Naive thymus-derived CD4-positive, alpha-beta T cell (primary cell): ENCODE measurements around the gene SPRY4. TPM values are rescaled to one million over a fixed set of nuclear protein-coding genes. Genes with fewer than 3 reads are reported as not detected.
A peak's percentile ranks its signal among the peaks of the same experiment; 100 is the strongest.

Experiments used
- ATAC-seq: fragments of 150-1000 bp; cut with Tn5 transposase; 2 replicates; pipeline ENCODE4 v1.10.0; 2021; ENCODE audit warnings: mild to moderate bottlenecking, moderate library complexity
- CTCF ChIA-PET: fragments of 350-600 bp; sonication (Branson Sonifier 250); formaldehyde crosslinking; loops from one replicate; lab custom pipeline; 2021; ENCODE audit warnings: antibody characterized with exemption; lab: Charles Lee
- POLR2A ChIA-PET: fragments of 350-600 bp; sonication (Branson Sonifier 250); formaldehyde crosslinking; loops from one replicate; lab custom pipeline; 2021; ENCODE audit warnings: antibody characterized with exemption, inconsistent platforms; lab: Charles Lee
- DNase-seq, 9 donors: peaks; one replicate each; pipeline versions ENCODE4 v3.0.0 to v3.0.0-alpha.2; 2020 to 2022; ENCODE audit warnings: mixed read lengths in 1 of 9
- H3K27ac ChIP-seq: one replicate; pipeline ENCODE4 v1.7.0; 2013; ENCODE audit warnings: mild to moderate bottlenecking, low read depth, low read length, moderate library complexity
- H3K27me3 ChIP-seq, 2 donors: one replicate each; pipeline ENCODE4 v1.7.0; 2013; ENCODE audit warnings: low read length in 2 of 2, mild to moderate bottlenecking in 2 of 2, moderate library complexity in 2 of 2; ENCODE audit not compliant: control insufficient read depth in 2 of 2, insufficient read depth in 2 of 2
- H3K36me3 ChIP-seq, 3 experiments: 1 replicate in 2 of 3; 2 replicates in 1 of 3; pipeline ENCODE4 v1.7.0; 2013; ENCODE audit warnings: low read length in 3 of 3, mild to moderate bottlenecking in 3 of 3, moderate library complexity in 1 of 3; ENCODE audit not compliant: insufficient read depth in 3 of 3, control insufficient read depth in 2 of 3
- H3K4me1 ChIP-seq, 2 donors: one replicate each; pipeline ENCODE4 v1.7.0; 2013; ENCODE audit warnings: low read length in 2 of 2, mild to moderate bottlenecking in 2 of 2, moderate library complexity in 1 of 2; ENCODE audit not compliant: control insufficient read depth in 2 of 2, insufficient read depth in 2 of 2
- H3K4me3 ChIP-seq: 2 replicates; pipeline ENCODE4 v1.7.0; 2013; ENCODE audit warnings: mild to moderate bottlenecking, low read length
- H3K9me3 ChIP-seq, 3 experiments: 1 replicate in 2 of 3; 2 replicates in 1 of 3; pipeline ENCODE4 v1.7.0; 2013; ENCODE audit warnings: low read length in 3 of 3; ENCODE audit not compliant: control insufficient read depth in 2 of 3
- H3K27ac Mint-ChIP-seq, 9 donors: one replicate each; pipeline ENCODE4 v1.8.0; 2020 to 2022; ENCODE audit warnings: mixed read lengths in 9 of 9, mild to moderate bottlenecking in 8 of 9, moderate library complexity in 5 of 9, inconsistent platforms in 2 of 9
- H3K27me3 Mint-ChIP-seq, 5 donors: one replicate each; pipeline ENCODE4 v1.8.0; 2021 to 2022; ENCODE audit warnings: mixed read lengths in 5 of 5, mild to moderate bottlenecking in 1 of 5
- H3K36me3 Mint-ChIP-seq, 5 donors: one replicate each; pipeline ENCODE4 v1.8.0; 2020 to 2022; ENCODE audit warnings: mixed read lengths in 5 of 5, mild to moderate bottlenecking in 3 of 5, inconsistent platforms in 1 of 5
- H3K4me1 Mint-ChIP-seq, 7 donors: one replicate each; pipeline ENCODE4 v1.8.0; 2020 to 2022; ENCODE audit warnings: mixed read lengths in 7 of 7, mild to moderate bottlenecking in 3 of 7, inconsistent platforms in 1 of 7
- H3K4me3 Mint-ChIP-seq, 10 donors: one replicate each; pipeline ENCODE4 v1.8.0; 2020 to 2022; ENCODE audit warnings: mild to moderate bottlenecking in 10 of 10, mixed read lengths in 10 of 10, moderate library complexity in 6 of 10, inconsistent platforms in 2 of 10
- H3K9me3 Mint-ChIP-seq, 11 donors: one replicate each; pipeline ENCODE4 v1.8.0; 2020 to 2022; ENCODE audit warnings: mixed read lengths in 11 of 11, mild to moderate bottlenecking in 4 of 11, inconsistent platforms in 1 of 11, moderate library complexity in 1 of 11
- intact Hi-C, 2 donors: fragments of 100-400 bp; cut with micrococcal nuclease; formaldehyde crosslinking; loops; one replicate each; pipeline ENCODE4 v1.15.1; 2023
- polyA plus RNA-seq, 2 donors: library from polyadenylated mRNA; unstranded; fragments of 300-500 nt; fragmentation: Illumina TruSeq; gene quantifications; one replicate each; pipeline ENCODE4 v1.2.3, GENCODE V29; 2021
- total RNA-seq, 6 experiments: library from RNA in 5 of 6; stranded (reverse) in 5 of 6; gene quantifications; 1 replicate in 5 of 6; 2 replicates in 1 of 6; pipeline ENCODE4 v1.2.3 and lab custom pipeline; 2021 to 2026

Gene SPRY4
- total and polyA plus RNA-seq, 7 experiments from 2014 or later = 0.08 to 0.34 (median 0.11) TPM; not detected in 4

DNA sequence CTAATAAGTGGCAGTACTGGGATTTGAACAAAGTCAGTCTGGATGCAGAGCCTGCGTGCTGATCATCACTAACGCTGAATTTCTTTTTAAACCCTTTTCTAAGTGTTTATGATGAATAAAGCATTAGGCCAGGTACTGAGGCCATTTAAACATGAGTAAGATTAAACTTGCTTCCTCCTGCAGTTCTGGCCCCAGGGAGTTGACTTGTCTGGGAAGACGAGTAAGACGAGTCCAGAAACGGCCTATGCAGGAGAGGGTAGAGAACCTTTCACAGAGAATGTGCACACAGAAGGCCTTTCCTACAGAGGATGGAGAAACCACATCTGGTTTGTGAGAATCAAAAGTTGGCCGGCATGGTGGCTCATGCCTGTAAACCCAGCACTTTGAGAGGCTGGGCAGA, 42.9 kb downstream of the SPRY4 start:
- no peak overlapping the region for H3K4me3 ChIP-seq
- no peak for DNase-seq
- intact Hi-C loops = no loop called here
- POLR2A ChIA-PET = no interaction called here
- CTCF ChIA-PET = no interaction called here
- Mint-ChIP-seq H3K27me3 (peaks cover 0 to 5% (median 0%) of the 10 kb centered on the region in 5 donors), H3K4me3 (no peak overlapping the region), H3K27ac (peak overlapping the region in 1 of 9 donors; percentile 31), H3K4me1 (peaks cover 0 to 3% (median 0%) of the 10 kb centered on the region in 7 donors), H3K36me3 (no peaks in the 10 kb centered on the region), H3K9me3 (no peaks in the 10 kb centered on the region)
- no peak overlapping the region for H3K27ac ChIP-seq
- no peaks in the 10 kb centered on the region for H3K9me3 ChIP-seq
- no peaks in the 10 kb centered on the region for H3K36me3 ChIP-seq
- H3K27me3 ChIP-seq = no peaks in the 10 kb centered on the region
- H3K4me1 ChIP-seq = no peaks in the 10 kb centered on the region
- no peak for ATAC-seq

DNA sequence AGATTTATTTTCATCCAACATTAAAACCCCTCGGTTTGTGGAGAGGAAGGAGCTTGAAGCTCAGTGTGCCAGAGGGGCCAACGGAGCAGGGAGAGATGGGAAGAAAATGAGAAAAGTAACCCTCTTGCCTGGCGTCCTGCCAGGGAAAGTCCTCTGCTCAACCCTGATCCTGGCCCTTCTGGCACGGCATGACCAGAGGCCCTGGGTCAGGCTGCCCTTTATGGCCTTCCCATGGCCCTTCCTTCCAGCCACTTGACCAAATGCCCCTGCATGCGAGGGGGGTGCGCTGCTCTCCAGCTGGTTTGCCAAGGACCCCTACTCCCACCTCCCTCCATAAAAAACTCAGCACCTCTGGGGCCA, 43.8 kb downstream of the SPRY4 start:
- ChIA-PET POLR2A (no interaction called here), CTCF (no interaction called here)
- H3K4me1 ChIP-seq = no peaks in the 10 kb centered on the region
- Mint-ChIP-seq H3K27me3 (peaks cover 0 to 5% (median 0%) of the 10 kb centered on the region in 5 donors), H3K9me3 (no peaks in the 10 kb centered on the region), H3K27ac (no peak overlapping the region), H3K36me3 (no peaks in the 10 kb centered on the region), H3K4me3 (no peak overlapping the region), H3K4me1 (peaks cover 0 to 3% (median 0%) of the 10 kb centered on the region in 7 donors)
- H3K36me3 ChIP-seq = no peaks in the 10 kb centered on the region
- H3K9me3 ChIP-seq = no peaks in the 10 kb centered on the region
- intact Hi-C loops = no loop called here
- H3K4me3 ChIP-seq = no peak overlapping the region
- H3K27ac ChIP-seq = no peak overlapping the region
- DNase-seq (no peak), ATAC-seq (no peak)
- no peaks in the 10 kb centered on the region for H3K27me3 ChIP-seq

DNA sequence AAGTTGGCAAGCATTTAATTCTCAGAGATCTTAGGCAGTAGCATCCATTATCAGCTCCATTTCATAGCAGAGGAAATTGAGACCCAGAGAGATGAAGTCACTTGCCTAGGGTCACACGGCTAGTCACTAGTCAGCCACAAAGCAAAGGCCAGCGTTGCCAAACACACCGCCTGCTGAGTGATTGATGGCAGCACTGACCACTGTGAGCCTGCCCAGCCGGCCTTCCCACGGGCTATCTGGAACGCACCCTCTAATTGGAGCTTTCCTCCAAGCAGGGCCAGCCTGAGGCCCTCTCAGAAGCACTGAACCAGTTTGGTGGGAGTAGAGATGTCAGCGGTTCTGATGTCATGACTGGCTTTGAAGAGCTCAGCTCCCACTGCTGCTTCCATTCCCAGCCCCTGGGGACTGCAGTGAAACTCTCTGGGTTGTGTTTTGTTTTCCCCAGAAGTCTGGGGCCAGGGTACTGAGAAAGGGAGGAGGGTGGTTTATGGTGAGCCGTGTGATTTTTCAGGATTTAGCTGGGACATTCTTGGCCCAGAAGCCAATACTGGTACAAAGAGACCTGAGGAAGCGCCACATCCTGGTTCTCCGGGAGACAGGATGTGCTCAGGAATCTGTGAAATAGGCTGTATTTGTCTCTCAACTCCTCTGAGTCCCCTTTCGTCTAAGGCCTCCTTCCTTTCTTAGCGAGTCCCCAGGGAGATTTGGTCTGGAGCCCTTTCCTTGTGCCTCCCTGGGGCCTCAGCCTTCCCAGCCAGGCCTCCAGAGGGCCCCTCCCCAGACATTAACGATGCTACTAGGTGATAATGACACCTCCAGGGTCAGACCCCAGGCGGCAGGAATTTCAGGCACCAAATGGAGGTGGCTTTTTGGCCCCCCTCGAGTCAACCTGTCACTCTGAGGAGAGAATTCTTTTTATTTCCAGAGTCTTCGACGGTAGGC, 44.5 kb downstream of the SPRY4 start:
- Mint-ChIP-seq H3K27ac (no peak overlapping the region), H3K36me3 (no peaks in the 10 kb centered on the region), H3K4me3 (no peak overlapping the region), H3K9me3 (no peaks in the 10 kb centered on the region), H3K27me3 (peaks cover 0 to 5% (median 0%) of the 10 kb centered on the region in 5 donors), H3K4me1 (peaks cover 0 to 3% (median 0%) of the 10 kb centered on the region in 7 donors)
- ChIA-PET POLR2A (no interaction called here), CTCF (no interaction called here)
- no peaks in the 10 kb centered on the region for H3K36me3 ChIP-seq
- H3K9me3 ChIP-seq = no peaks in the 10 kb centered on the region
- H3K27me3 ChIP-seq = no peaks in the 10 kb centered on the region
- no peak for DNase-seq
- no peak overlapping the region for H3K4me3 ChIP-seq
- no peaks in the 10 kb centered on the region for H3K4me1 ChIP-seq
- no peak overlapping the region for H3K27ac ChIP-seq
- no peak for ATAC-seq
- intact Hi-C loops = no loop called here

DNA sequence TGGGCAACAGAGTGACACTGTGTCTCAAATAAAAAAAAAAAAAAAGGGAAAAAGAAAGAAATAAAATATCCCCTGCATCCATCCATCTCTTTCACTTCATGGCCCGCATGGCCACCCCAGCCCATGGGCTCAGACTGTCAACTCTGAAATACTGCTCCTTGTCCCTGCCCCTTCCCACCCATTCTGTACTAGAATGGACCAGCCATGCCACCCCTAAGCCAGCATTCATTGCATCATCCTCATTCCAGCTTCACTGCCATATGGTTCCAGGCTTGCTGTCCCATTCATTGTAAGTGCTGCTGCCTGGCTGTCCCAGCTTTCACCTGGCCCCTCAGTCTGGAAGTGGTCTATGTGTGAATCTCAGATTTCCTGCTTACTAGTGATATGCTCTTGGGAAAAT, 46.2 kb downstream of the SPRY4 start:
- Mint-ChIP-seq H3K4me1 (peaks cover 0 to 3% (median 0%) of the 10 kb centered on the region in 7 donors), H3K27me3 (peaks cover 0 to 5% (median 0%) of the 10 kb centered on the region in 5 donors), H3K36me3 (no peaks in the 10 kb centered on the region), H3K27ac (no peak overlapping the region), H3K9me3 (no peaks in the 10 kb centered on the region), H3K4me3 (no peak overlapping the region)
- H3K36me3 ChIP-seq = no peaks in the 10 kb centered on the region
- no peaks in the 10 kb centered on the region for H3K9me3 ChIP-seq
- H3K27ac ChIP-seq = no peak overlapping the region
- no peak overlapping the region for H3K4me3 ChIP-seq
- H3K4me1 ChIP-seq = no peaks in the 10 kb centered on the region
- ChIA-PET POLR2A (no interaction called here), CTCF (no interaction called here)
- intact Hi-C loops = no loop called here
- H3K27me3 ChIP-seq = no peaks in the 10 kb centered on the region
- DNase-seq = no peak
- ATAC-seq = no peak

DNA sequence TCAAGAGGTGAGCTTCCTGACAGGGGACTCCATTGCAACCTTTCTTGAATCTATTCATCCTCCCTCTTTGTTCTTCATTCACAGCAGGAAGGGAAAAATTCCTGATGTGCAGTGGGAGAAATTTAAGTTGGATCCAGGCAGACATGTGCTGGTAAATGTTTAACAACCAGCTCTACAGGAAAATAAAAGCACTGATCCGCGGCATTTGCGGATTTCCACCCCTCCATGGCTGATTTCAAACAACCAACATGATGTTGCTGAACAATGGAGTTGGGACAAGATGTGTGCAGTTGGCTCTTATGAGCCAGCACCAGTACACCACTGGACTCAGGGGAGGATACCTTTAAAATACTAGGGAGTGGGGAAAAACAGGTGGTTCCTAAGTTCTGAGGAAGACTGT, 47.0 kb downstream of the SPRY4 start:
- no peaks in the 10 kb centered on the region for H3K9me3 Mint-ChIP-seq
- H3K4me1 Mint-ChIP-seq = peaks cover 0 to 1% (median 0%) of the 10 kb centered on the region in 7 donors
- Histone ChIP-seq H3K4me3 (no peak overlapping the region), H3K36me3 (no peaks in the 10 kb centered on the region), H3K9me3 (no peaks in the 10 kb centered on the region), H3K27me3 (no peaks in the 10 kb centered on the region), H3K27ac (no peak overlapping the region), H3K4me1 (no peaks in the 10 kb centered on the region)
- no peak for ATAC-seq
- H3K27me3 Mint-ChIP-seq = peaks cover 0 to 5% (median 0%) of the 10 kb centered on the region in 5 donors
- H3K27ac Mint-ChIP-seq = no peak overlapping the region
- H3K36me3 Mint-ChIP-seq = no peaks in the 10 kb centered on the region
- CTCF ChIA-PET = no interaction called here
- intact Hi-C loops = no loop called here
- H3K4me3 Mint-ChIP-seq = no peak overlapping the region
- DNase-seq = no peak
- POLR2A ChIA-PET = interaction anchor here (0.8 kb wide), 1 partner anchor 1263 kb away, joined by 3 read pairs; no protein-coding TSS in a partner anchor

DNA sequence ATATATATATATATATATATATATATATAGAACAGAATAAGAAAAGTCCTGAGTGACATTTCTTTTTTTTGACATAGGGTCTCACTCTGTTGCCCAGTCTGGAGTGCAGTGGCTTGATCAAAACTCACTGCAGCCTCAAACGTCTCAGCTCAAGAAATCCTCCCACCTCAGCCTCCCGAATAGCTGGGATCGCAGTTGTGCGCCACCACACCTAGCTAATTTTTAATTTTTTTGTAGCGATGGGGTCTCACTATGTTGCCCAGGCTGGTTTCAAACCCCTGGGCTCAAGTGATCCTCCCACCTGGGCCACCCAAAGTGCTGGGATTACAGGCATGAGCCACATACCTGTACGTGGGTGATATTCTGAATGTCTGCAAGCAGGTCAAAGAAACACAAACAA, 48.3 kb downstream of the SPRY4 start:
- H3K4me3 ChIP-seq = no peak overlapping the region
- peaks cover 0 to 5% (median 0%) of the 10 kb centered on the region in 5 donors for H3K27me3 Mint-ChIP-seq
- no peaks in the 10 kb centered on the region for H3K27me3 ChIP-seq
- ATAC-seq = no peak
- no peaks in the 10 kb centered on the region for H3K9me3 ChIP-seq
- POLR2A ChIA-PET = no interaction called here
- no peaks in the 10 kb centered on the region for H3K36me3 ChIP-seq
- H3K4me1 ChIP-seq = no peaks in the 10 kb centered on the region
- DNase-seq = no peak
- no peak overlapping the region for H3K27ac ChIP-seq
- intact Hi-C loops = no loop called here
- peaks cover 0 to under 1% (median 0%) of the 10 kb centered on the region in 7 donors for H3K4me1 Mint-ChIP-seq
- no peaks in the 10 kb centered on the region for H3K36me3 Mint-ChIP-seq
- no peak overlapping the region for H3K4me3 Mint-ChIP-seq
- H3K9me3 Mint-ChIP-seq = no peaks in the 10 kb centered on the region
- CTCF ChIA-PET = interaction anchor here (0.6 kb wide), 1 partner anchor 585 kb away, joined by 4 read pairs; no protein-coding TSS in a partner anchor
- H3K27ac Mint-ChIP-seq = no peak overlapping the region

DNA sequence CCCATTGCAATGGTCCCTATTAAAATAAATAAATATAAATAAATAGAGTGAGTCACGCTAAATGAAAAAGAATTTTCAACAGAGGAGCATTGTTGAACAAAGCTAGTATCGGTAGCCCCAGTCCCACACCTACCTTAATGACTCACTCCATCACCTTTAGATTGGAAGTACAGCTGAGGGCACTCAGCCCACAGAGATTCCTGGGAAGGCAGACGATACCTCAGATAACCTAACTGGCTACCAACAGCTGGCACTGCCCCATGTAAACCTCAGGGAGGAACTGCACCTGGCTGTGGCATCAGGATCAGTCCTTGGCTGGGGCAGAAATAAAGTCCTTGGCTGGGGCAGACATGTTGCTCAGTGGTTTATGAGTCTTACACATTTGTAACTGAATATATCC, 49.3 kb downstream of the SPRY4 start:
- H3K36me3 Mint-ChIP-seq = no peaks in the 10 kb centered on the region
- no peaks in the 10 kb centered on the region for H3K4me1 Mint-ChIP-seq
- Histone ChIP-seq H3K4me1 (no peaks in the 10 kb centered on the region), H3K4me3 (no peak overlapping the region), H3K27ac (no peak overlapping the region), H3K9me3 (no peaks in the 10 kb centered on the region), H3K36me3 (no peaks in the 10 kb centered on the region), H3K27me3 (no peaks in the 10 kb centered on the region)
- H3K27me3 Mint-ChIP-seq = peaks cover 0 to 6% (median 0%) of the 10 kb centered on the region in 5 donors
- no peaks in the 10 kb centered on the region for H3K9me3 Mint-ChIP-seq
- H3K4me3 Mint-ChIP-seq = no peak overlapping the region
- CTCF ChIA-PET = no interaction called here
- no peak for ATAC-seq
- no peak overlapping the region for H3K27ac Mint-ChIP-seq
- intact Hi-C loops = no loop called here
- POLR2A ChIA-PET = no interaction called here
- DNase-seq = no peak
